SK-N-SH (cell line): ENCODE data around the gene BCR.

Experiments used
- GABPA ChIP-seq: IDR thresholded peaks from 2 replicates; pipeline ENCODE4 v1.4.0; 2012; ENCODE audit warnings: low read depth, mild to moderate bottlenecking
- MXI1 ChIP-seq: IDR thresholded peaks from 2 replicates; pipeline ENCODE4 v1.6.1; 2012; ENCODE audit warnings: mild to moderate bottlenecking, low read depth, low read length, improper control_type of control experiment
- SIN3A ChIP-seq: IDR thresholded peaks from 2 replicates; pipeline ENCODE4 v1.6.1; 2012; ENCODE audit warnings: low read depth, mild to moderate bottlenecking, low read length, moderate library complexity, borderline replicate concordance
- TF ChIP-seq, protein P1 (sequence below): IDR thresholded peaks from 2 replicates; pipeline ENCODE4 v1.4.0; 2012; ENCODE audit warnings: low read depth, borderline replicate concordance
- TF ChIP-seq, protein P2 (sequence below): fragments of 200-600 bp; sonication (generic); IDR thresholded peaks from 2 replicates; pipeline ENCODE4 v1.6.1; 2017; ENCODE audit warnings: antibody characterized with exemption, mild to moderate bottlenecking, moderate library complexity
- TF ChIP-seq, protein P3 (sequence below): IDR thresholded peaks from 2 replicates; pipeline ENCODE4; 2012
- TF ChIP-seq, protein P4 (sequence below): fragments of 150-350 bp; IDR thresholded peaks from 2 replicates; pipeline ENCODE4 v1.6.1; 2016; ENCODE audit warnings: mild to moderate bottlenecking, low read depth, low read length

DNA sequence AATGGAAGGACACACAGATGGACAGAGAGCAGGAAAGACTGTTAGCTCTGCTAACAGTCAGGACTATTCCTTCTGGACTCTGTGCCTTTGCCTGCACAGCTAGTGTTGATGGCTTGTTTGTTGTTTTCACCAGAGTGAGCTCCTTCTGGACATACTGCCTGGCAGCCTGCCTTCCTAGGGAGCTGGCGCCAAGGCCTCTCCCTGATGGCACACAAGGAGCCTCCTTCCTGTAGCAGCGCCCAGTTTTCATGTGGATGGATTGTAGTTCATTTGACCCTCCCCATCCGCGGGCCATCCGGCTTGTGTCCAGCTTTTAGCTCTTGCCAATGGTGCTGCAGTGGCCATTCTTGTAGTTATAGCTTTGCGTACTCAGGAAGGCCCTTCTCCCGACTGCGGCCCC lies 16.6 kb upstream of the BCR start:
- TF ChIP-seq, protein P1, sequence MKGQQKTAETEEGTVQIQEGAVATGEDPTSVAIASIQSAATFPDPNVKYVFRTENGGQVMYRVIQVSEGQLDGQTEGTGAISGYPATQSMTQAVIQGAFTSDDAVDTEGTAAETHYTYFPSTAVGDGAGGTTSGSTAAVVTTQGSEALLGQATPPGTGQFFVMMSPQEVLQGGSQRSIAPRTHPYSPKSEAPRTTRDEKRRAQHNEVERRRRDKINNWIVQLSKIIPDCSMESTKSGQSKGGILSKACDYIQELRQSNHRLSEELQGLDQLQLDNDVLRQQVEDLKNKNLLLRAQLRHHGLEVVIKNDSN = no peak
- TF ChIP-seq, protein P2, sequence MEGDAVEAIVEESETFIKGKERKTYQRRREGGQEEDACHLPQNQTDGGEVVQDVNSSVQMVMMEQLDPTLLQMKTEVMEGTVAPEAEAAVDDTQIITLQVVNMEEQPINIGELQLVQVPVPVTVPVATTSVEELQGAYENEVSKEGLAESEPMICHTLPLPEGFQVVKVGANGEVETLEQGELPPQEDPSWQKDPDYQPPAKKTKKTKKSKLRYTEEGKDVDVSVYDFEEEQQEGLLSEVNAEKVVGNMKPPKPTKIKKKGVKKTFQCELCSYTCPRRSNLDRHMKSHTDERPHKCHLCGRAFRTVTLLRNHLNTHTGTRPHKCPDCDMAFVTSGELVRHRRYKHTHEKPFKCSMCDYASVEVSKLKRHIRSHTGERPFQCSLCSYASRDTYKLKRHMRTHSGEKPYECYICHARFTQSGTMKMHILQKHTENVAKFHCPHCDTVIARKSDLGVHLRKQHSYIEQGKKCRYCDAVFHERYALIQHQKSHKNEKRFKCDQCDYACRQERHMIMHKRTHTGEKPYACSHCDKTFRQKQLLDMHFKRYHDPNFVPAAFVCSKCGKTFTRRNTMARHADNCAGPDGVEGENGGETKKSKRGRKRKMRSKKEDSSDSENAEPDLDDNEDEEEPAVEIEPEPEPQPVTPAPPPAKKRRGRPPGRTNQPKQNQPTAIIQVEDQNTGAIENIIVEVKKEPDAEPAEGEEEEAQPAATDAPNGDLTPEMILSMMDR = no peak
- TF ChIP-seq MXI1 (no peak), GABPA (no peak), SIN3A (no peak)
- TF ChIP-seq, protein P3, sequence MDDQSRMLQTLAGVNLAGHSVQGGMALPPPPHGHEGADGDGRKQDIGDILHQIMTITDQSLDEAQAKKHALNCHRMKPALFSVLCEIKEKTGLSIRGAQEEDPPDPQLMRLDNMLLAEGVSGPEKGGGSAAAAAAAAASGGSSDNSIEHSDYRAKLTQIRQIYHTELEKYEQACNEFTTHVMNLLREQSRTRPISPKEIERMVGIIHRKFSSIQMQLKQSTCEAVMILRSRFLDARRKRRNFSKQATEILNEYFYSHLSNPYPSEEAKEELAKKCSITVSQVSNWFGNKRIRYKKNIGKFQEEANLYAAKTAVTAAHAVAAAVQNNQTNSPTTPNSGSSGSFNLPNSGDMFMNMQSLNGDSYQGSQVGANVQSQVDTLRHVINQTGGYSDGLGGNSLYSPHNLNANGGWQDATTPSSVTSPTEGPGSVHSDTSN = no peak
- TF ChIP-seq, protein P4, sequence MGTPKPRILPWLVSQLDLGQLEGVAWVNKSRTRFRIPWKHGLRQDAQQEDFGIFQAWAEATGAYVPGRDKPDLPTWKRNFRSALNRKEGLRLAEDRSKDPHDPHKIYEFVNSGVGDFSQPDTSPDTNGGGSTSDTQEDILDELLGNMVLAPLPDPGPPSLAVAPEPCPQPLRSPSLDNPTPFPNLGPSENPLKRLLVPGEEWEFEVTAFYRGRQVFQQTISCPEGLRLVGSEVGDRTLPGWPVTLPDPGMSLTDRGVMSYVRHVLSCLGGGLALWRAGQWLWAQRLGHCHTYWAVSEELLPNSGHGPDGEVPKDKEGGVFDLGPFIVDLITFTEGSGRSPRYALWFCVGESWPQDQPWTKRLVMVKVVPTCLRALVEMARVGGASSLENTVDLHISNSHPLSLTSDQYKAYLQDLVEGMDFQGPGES = no peak
